Measurements from ENCODE around the gene SRP72. TPM values are rescaled to one million over a fixed set of nuclear protein-coding genes. Genes with fewer than 3 reads are reported as not detected.
A peak's percentile ranks its signal among the peaks of the same experiment; 100 is the strongest.

Gene SRP72
- total RNA-seq, 1 experiment from 2014 or later = 348 TPM

DNA sequence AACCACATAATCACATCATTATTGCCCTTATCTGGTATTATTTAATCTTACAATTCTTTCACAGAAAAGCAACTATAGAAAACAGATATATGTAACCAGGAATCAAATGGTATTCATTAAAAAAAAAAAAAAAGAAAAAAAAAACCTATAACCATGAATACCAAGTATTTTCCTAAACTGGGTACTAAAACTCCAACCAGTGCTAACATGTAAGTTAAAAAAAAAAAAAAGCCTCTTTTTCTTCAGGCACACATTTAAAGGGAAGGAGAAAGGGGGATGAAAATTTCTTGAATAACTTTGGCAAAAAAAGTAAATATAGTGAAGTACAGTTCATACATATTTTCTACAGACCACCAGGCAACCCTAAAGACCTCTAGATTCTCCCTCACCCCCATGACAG is 34.1 kb upstream of the SRP72 start:
- ChIA-PET CTCF (no interaction called here), POLR2A (interaction anchor here (0.6 to 8.1 kb wide), 12 partner anchors 8 to 545 kb away, joined by 3 to 131 read pairs (median 48); partner anchors contain the start of genes AASDH, CEP135, NOA1 and POLR2B)
- intact Hi-C loops (cut with micrococcal nuclease) = no loop called here
- peak overlapping the region; percentile 95 for H3K4me3 Mint-ChIP-seq (ENCODE audit: unreplicated experiment)
- H3K4me1 Mint-ChIP-seq (ENCODE audit: insufficient read depth, unreplicated experiment) = peaks cover 19% of the 10 kb centered on the region
- H3K9me3 Mint-ChIP-seq (ENCODE audit: unreplicated experiment) = no peaks in the 10 kb centered on the region
- TF ChIP-seq, protein P1, sequence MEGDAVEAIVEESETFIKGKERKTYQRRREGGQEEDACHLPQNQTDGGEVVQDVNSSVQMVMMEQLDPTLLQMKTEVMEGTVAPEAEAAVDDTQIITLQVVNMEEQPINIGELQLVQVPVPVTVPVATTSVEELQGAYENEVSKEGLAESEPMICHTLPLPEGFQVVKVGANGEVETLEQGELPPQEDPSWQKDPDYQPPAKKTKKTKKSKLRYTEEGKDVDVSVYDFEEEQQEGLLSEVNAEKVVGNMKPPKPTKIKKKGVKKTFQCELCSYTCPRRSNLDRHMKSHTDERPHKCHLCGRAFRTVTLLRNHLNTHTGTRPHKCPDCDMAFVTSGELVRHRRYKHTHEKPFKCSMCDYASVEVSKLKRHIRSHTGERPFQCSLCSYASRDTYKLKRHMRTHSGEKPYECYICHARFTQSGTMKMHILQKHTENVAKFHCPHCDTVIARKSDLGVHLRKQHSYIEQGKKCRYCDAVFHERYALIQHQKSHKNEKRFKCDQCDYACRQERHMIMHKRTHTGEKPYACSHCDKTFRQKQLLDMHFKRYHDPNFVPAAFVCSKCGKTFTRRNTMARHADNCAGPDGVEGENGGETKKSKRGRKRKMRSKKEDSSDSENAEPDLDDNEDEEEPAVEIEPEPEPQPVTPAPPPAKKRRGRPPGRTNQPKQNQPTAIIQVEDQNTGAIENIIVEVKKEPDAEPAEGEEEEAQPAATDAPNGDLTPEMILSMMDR (IDR thresholded peaks at IDR 0.05; ENCODE audit: unreplicated experiment) = no peak
- no TSS peak for BruUV-seq (replicated peaks)
- no peaks in the 10 kb centered on the region for H3K27me3 Mint-ChIP-seq (ENCODE audit: insufficient read depth, unreplicated experiment)
- H3K27ac Mint-ChIP-seq (ENCODE audit: low read depth, unreplicated experiment) = no peak overlapping the region
- peaks cover 6% of the 10 kb centered on the region for H3K36me3 Mint-ChIP-seq (ENCODE audit: insufficient read depth, unreplicated experiment)
- no peak for DNase-seq (ENCODE audit: unreplicated experiment)

GRCh38 chr4:56434599-56435139 is 32.7 kb upstream of the SRP72 start:
- Mint-ChIP-seq H3K4me3 (ENCODE audit: unreplicated experiment) (peak overlapping the region; percentile 95), H3K27ac (ENCODE audit: low read depth, unreplicated experiment) (peak overlapping the region; percentile 91), H3K4me1 (ENCODE audit: insufficient read depth, unreplicated experiment) (peaks cover 18% of the 10 kb centered on the region), H3K9me3 (ENCODE audit: unreplicated experiment) (no peaks in the 10 kb centered on the region), H3K27me3 (ENCODE audit: insufficient read depth, unreplicated experiment) (no peaks in the 10 kb centered on the region), H3K36me3 (ENCODE audit: insufficient read depth, unreplicated experiment) (peaks cover 12% of the 10 kb centered on the region)
- peak; percentile 83 for DNase-seq (ENCODE audit: unreplicated experiment)
- intact Hi-C loops (cut with micrococcal nuclease) = loop anchor here (2.0 kb wide), 2 partner anchors 24 to 48 kb away; partner anchors contain the start of gene AASDH
- BruUV-seq (replicated peaks) = TSS peak; percentile 51
- TF ChIP-seq, protein P1 (IDR thresholded peaks at IDR 0.05; ENCODE audit: unreplicated experiment) = no peak
- POLR2A ChIA-PET = interaction anchor here (0.5 to 8.1 kb wide), 24 partner anchors 9 to 1036 kb away, joined by 3 to 131 read pairs (median 8); partner anchors contain the start of genes AASDH, CEP135, NOA1 and POLR2B
- CTCF ChIA-PET = interaction anchor here (0.6 to 3.6 kb wide), 8 partner anchors 10 to 402 kb away, joined by 3 to 35 read pairs (median 5); no protein-coding TSS in a partner anchor

GRCh38 chr4:56435140-56435926 is 32.1 kb upstream of the SRP72 start, which contains the start of gene PPAT:
Gene PPAT, minus strand, starts transcription at chr4:56435615. Its CDS starts 138 bp downstream, at chr4:56435477.
- peak; percentile 98 for DNase-seq (ENCODE audit: unreplicated experiment)
- H3K27ac Mint-ChIP-seq (ENCODE audit: low read depth, unreplicated experiment) = peak within 1 kb of the TSS; percentile 91
- POLR2A ChIA-PET = interaction anchor here (0.6 to 8.1 kb wide), 35 partner anchors 10 to 1037 kb away, joined by 3 to 131 read pairs (median 4); partner anchors contain the start of genes AASDH, CEP135, NOA1 and POLR2B
- CTCF ChIA-PET = interaction anchor here (0.7 to 3.6 kb wide), 14 partner anchors 10 to 401 kb away, joined by 3 to 35 read pairs (median 5); partner anchors contain the start of genes AASDH and SRP72
- no peaks in the 10 kb centered on the region for H3K27me3 Mint-ChIP-seq (ENCODE audit: insufficient read depth, unreplicated experiment)
- no TSS peak for BruUV-seq (replicated peaks)
- TF ChIP-seq, protein P1 (IDR thresholded peaks at IDR 0.05; ENCODE audit: unreplicated experiment) = no peak
- H3K9me3 Mint-ChIP-seq (ENCODE audit: unreplicated experiment) = no peaks in the 10 kb centered on the region
- peaks cover 13% of the 10 kb centered on the region for H3K36me3 Mint-ChIP-seq (ENCODE audit: insufficient read depth, unreplicated experiment)
- H3K4me3 Mint-ChIP-seq (ENCODE audit: unreplicated experiment) = peak within 1 kb of the TSS; percentile 95
- H3K4me1 Mint-ChIP-seq (ENCODE audit: insufficient read depth, unreplicated experiment) = peaks cover 22% of the 10 kb centered on the region
- intact Hi-C loops (cut with micrococcal nuclease) = loop anchor here (2.0 kb wide), 2 partner anchors 25 to 49 kb away; partner anchors contain the start of gene AASDH

DNA sequence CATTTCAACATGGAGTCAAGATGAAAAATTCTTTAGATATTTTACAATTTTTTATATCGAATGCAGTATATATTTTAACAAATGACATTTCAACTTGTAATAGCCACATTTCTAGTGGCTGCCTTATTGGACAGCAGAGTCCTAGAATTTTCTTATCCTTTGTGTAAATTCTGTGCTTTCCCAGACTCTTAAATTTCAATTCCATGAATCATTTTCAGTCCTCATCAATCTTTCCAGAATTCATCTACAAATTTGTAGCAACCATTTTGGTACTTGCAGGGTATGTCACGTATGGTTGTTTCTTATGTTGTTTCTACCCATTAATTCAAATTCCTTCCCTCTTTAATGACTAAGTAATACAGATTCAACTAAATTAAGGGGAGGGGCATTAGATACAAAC is 28.7 kb upstream of the SRP72 start:
- Mint-ChIP-seq H3K27ac (ENCODE audit: low read depth, unreplicated experiment) (no peak overlapping the region), H3K36me3 (ENCODE audit: insufficient read depth, unreplicated experiment) (peaks cover 44% of the 10 kb centered on the region), H3K4me1 (ENCODE audit: insufficient read depth, unreplicated experiment) (peaks cover 40% of the 10 kb centered on the region), H3K4me3 (ENCODE audit: unreplicated experiment) (peak overlapping the region; percentile 95), H3K27me3 (ENCODE audit: insufficient read depth, unreplicated experiment) (no peaks in the 10 kb centered on the region), H3K9me3 (ENCODE audit: unreplicated experiment) (no peaks in the 10 kb centered on the region)
- intact Hi-C loops (cut with micrococcal nuclease) = no loop called here
- BruUV-seq (replicated peaks) = no TSS peak
- TF ChIP-seq, protein P1 (IDR thresholded peaks at IDR 0.05; ENCODE audit: unreplicated experiment) = no peak
- ChIA-PET POLR2A (interaction anchor here (6.2 to 8.1 kb wide), 4 partner anchors 21 to 51 kb away, joined by 90 to 131 read pairs (median 110); partner anchors contain the start of genes AASDH and SRP72), CTCF (interaction anchor here (0.7 to 1.3 kb wide), 4 partner anchors 13 to 398 kb away, joined by 3 to 6 read pairs (median 4); no protein-coding TSS in a partner anchor)
- no peak for DNase-seq (ENCODE audit: unreplicated experiment)

Data from MCF 10A (cell line).